Esophagus (tissue), 2 donors: Measurements from ENCODE around the gene A2ML1. TPM values are rescaled to one million over a fixed set of nuclear protein-coding genes. Genes with fewer than 3 reads are reported as not detected.
"Not testable (repeated sequence)": the region's sequence is repeated elsewhere in the genome, so short reads cannot be mapped to it uniquely, and the experiment has no call there.

Experiments
- H3K27ac ChIP-seq, 2 donors: one replicate each; pipeline ENCODE4 v1.5.1; 2013; ENCODE audit warnings: low read depth in 2 of 2, mild to moderate bottlenecking in 2 of 2, inconsistent platforms in 1 of 2, low read length in 1 of 2, moderate library complexity in 1 of 2
- H3K27me3 ChIP-seq, 2 donors: one replicate each; pipeline ENCODE4 v1.6.1; 2013; ENCODE audit warnings: low read length in 2 of 2, control low read depth in 1 of 2, mild to moderate bottlenecking in 1 of 2; ENCODE audit not compliant: insufficient read depth in 2 of 2, control insufficient read depth in 1 of 2
- H3K36me3 ChIP-seq, 2 donors: one replicate each; pipeline ENCODE4 v1.6.1; 2013; ENCODE audit warnings: low read length in 1 of 2; ENCODE audit not compliant: control insufficient read depth in 2 of 2, insufficient read depth in 2 of 2
- H3K4me1 ChIP-seq, 2 donors: one replicate each; pipeline ENCODE4 v1.6.1; 2013; ENCODE audit warnings: low read length in 1 of 2; ENCODE audit not compliant: control insufficient read depth in 2 of 2, insufficient read depth in 2 of 2
- H3K4me3 ChIP-seq, 2 donors: one replicate each; pipeline ENCODE4 v1.5.1; 2013; ENCODE audit warnings: low read length in 2 of 2, mild to moderate bottlenecking in 2 of 2, low read depth in 1 of 2, moderate library complexity in 1 of 2
- H3K9me3 ChIP-seq, 2 donors: one replicate each; pipeline ENCODE4 v1.6.1; 2013; ENCODE audit warnings: mild to moderate bottlenecking in 2 of 2, low read depth in 1 of 2, low read length in 1 of 2, moderate library complexity in 1 of 2; ENCODE audit not compliant: control insufficient read depth in 2 of 2, insufficient read depth in 1 of 2
- WGBS, 2 donors: extraction: QIAGEN DNeasy Blood & Tissue Kit; methylation state at CpG; one replicate each; pipeline ENCODE4 v1.1.7; 2013; 5-methylcytosine and 5-hydroxymethylcytosine counted together
- polyA plus RNA-seq, 2 donors: library from polyadenylated mRNA; stranded (reverse); fragments of 200-250 nt; gene quantifications; one replicate each; pipeline ENCODE4 v1.2.3, GENCODE V29; 2013
- donor health status: healthy with polysubstance abuse.
- donor health status: Bipolar disorder and iron deficiency.

The A2ML1 gene
- polyA plus RNA-seq, 2 donors = 477 to 614 TPM

GRCh38 chr12:8813572-8814357 is 8.7 kb upstream of the A2ML1 start:
- Histone ChIP-seq H3K27ac (peak overlapping the region; percentile 61 to 74), H3K4me1 (peaks cover 0 to 7% of the 10 kb centered on the region in 2 donors), H3K27me3 (no peaks in the 10 kb centered on the region), H3K4me3 (no peak overlapping the region), H3K36me3 (no peaks in the 10 kb centered on the region), H3K9me3 (no peaks in the 10 kb centered on the region)
- WGBS, 2 donors = 60 to 64% methylated on average over 5 of the region's 5 CpGs

GRCh38 chr12:8816448-8817050 is 5.9 kb upstream of the A2ML1 start:
- H3K36me3 ChIP-seq = no peaks in the 10 kb centered on the region
- H3K9me3 ChIP-seq = no peaks in the 10 kb centered on the region
- peak overlapping the region in 1 of 2 donors; percentile 40 for H3K27ac ChIP-seq
- no peak overlapping the region for H3K4me3 ChIP-seq
- WGBS, 2 donors = 89 to 91% methylated on average over 3 of the region's 3 CpGs
- H3K27me3 ChIP-seq = no peaks in the 10 kb centered on the region
- peaks cover 0 to 7% of the 10 kb centered on the region in 2 donors for H3K4me1 ChIP-seq

- H3K4me3 ChIP-seq = no peak overlapping the region
- H3K9me3 ChIP-seq = no peaks in the 10 kb centered on the region
- H3K27ac ChIP-seq = peak overlapping the region; percentile 67 to 87
- no peaks in the 10 kb centered on the region for H3K27me3 ChIP-seq
- H3K4me1 ChIP-seq = peaks cover 0 to 7% of the 10 kb centered on the region in 2 donors
- WGBS, 2 donors = 60 to 78% methylated on average over 1 of the region's 1 CpG
- H3K36me3 ChIP-seq = no peaks in the 10 kb centered on the region
Observed at GRCh38 chr12:8817856-8818255, 4.6 kb upstream of the A2ML1 start.

GRCh38 chr12:8818526-8818925 is 3.9 kb upstream of the A2ML1 start:
- no peaks in the 10 kb centered on the region for H3K9me3 ChIP-seq
- peak overlapping the region in 1 of 2 donors; percentile 3 for H3K27ac ChIP-seq
- no peaks in the 10 kb centered on the region for H3K36me3 ChIP-seq
- H3K4me1 ChIP-seq = peaks cover 0 to 7% of the 10 kb centered on the region in 2 donors
- H3K4me3 ChIP-seq = no peak overlapping the region
- no peaks in the 10 kb centered on the region for H3K27me3 ChIP-seq
- WGBS, 2 donors = 75 to 92% methylated on average over 2 of the region's 2 CpGs

GRCh38 chr12:8819666-8819980 is 2.8 kb upstream of the A2ML1 start:
- Histone ChIP-seq H3K4me1 (peaks cover 0 to 7% of the 10 kb centered on the region in 2 donors), H3K27ac (peak overlapping the region; percentile 81 to 84), H3K36me3 (no peaks in the 10 kb centered on the region), H3K4me3 (no peak overlapping the region), H3K27me3 (no peaks in the 10 kb centered on the region), H3K9me3 (no peaks in the 10 kb centered on the region)
- WGBS, 2 donors = 18 to 23% methylated on average over 5 of the region's 5 CpGs

GRCh38 chr12:8820676-8821407 is 1.6 kb upstream of the A2ML1 start:
- not testable (repeated sequence) for H3K9me3 ChIP-seq, H3K4me3 ChIP-seq, H3K36me3 ChIP-seq, H3K4me1 ChIP-seq, H3K27me3 ChIP-seq
- H3K27ac ChIP-seq = peak overlapping the region; percentile 84 to 87
- WGBS, 2 donors = 78 to 82% methylated on average over 8 of the region's 8 CpGs

GRCh38 chr12:8821591-8821990 is 830 bp upstream of the A2ML1 start:
- Histone ChIP-seq H3K9me3 (no peaks in the 10 kb centered on the region), H3K36me3 (no peaks in the 10 kb centered on the region), H3K27ac (peak overlapping the region; percentile 84 to 90), H3K27me3 (no peaks in the 10 kb centered on the region), H3K4me1 (peaks cover 0 to 7% of the 10 kb centered on the region in 2 donors), H3K4me3 (no peak overlapping the region)
- 76 to 79% methylated on average over 3 of the region's 3 CpGs for WGBS, 2 donors

- Histone ChIP-seq H3K27me3 (no peaks in the 10 kb centered on the region), H3K4me3 (peak overlapping the region; percentile 44 to 81), H3K36me3 (peaks cover 0 to 2% of the 10 kb centered on the region in 2 donors), H3K9me3 (no peaks in the 10 kb centered on the region), H3K4me1 (peaks cover 0 to 7% of the 10 kb centered on the region in 2 donors), H3K27ac (peak overlapping the region; percentile 75 to 94)
- 22 to 30% methylated on average over 8 of the region's 8 CpGs for WGBS, 2 donors
Observed at GRCh38 chr12:8823565-8824300, 1.3 kb downstream of the A2ML1 start.

- Histone ChIP-seq H3K9me3 (no peaks in the 10 kb centered on the region), H3K4me1 (peaks cover 0 to 10% of the 10 kb centered on the region in 2 donors), H3K4me3 (no peak overlapping the region), H3K27ac (peak overlapping the region; percentile 61 to 85), H3K36me3 (peaks cover 0 to 2% of the 10 kb centered on the region in 2 donors), H3K27me3 (no peaks in the 10 kb centered on the region)
- 57 to 63% methylated on average over 4 of the region's 4 CpGs for WGBS, 2 donors
Observed at GRCh38 chr12:8827551-8828256, 5.3 kb downstream of the A2ML1 start.
